Measurements from ENCODE around the gene SF1. TPM values are rescaled to one million over a fixed set of nuclear protein-coding genes. Genes with fewer than 3 reads are reported as not detected.

SF1 gene
- total and polyA plus RNA-seq, 4 donors = 76.2 to 213 (median 147) TPM

DNA sequence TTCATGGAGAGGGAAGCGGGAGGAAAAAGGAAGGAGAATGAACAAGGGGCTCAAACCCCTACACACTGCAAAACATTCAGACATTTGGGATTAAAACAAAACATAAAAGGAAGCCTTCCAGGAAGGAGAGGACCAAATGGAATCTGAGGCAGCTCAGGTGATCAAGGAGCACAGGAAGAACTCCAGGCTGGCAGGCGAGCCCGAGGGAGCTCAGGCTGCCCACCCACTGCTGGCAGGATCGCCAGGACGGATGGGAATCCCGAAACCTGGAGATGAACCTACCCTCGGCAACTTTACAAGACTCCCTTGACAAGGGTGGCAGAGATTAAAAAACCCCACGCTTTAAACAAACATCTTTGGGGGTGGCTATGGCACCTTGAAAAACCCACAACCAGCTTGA lies 13.6 kb downstream of the SF1 start:
- Histone ChIP-seq H3K36me3 (ENCODE audit: control insufficient read depth in 4 of 4, insufficient read depth in 4 of 4, low read length in 4 of 4) (peaks cover 50 to 72% (median 53%) of the 10 kb centered on the region in 4 donors), H3K4me3 (no peak overlapping the region), H3K9ac (ENCODE audit: insufficient read depth in 1 of 2, low read length in 2 of 2) (no peak overlapping the region), H3K4me1 (ENCODE audit: control insufficient read depth in 5 of 5, insufficient read depth in 5 of 5, low read length in 5 of 5) (peaks cover 0 to 11% (median 8%) of the 10 kb centered on the region in 5 donors), H3K27me3 (ENCODE audit: control insufficient read depth in 3 of 3, insufficient read depth in 3 of 3, low read length in 2 of 3) (no peaks in the 10 kb centered on the region), H3K9me3 (ENCODE audit: control insufficient read depth in 4 of 4, insufficient read depth in 3 of 4, low read length in 3 of 4) (no peaks in the 10 kb centered on the region), H3K27ac (ENCODE audit: low read depth in 1 of 2, low read length in 1 of 2) (peak overlapping the region in 1 of 2 donors; percentile 17)
- no peak for ATAC-seq (ENCODE audit: insufficient read depth, low FRiP score)
- no peak for DNase-seq
- WGBS, 2 donors = 88 to 91% methylated on average over 8 of the region's 8 CpGs
- TF ChIP-seq, protein P1, sequence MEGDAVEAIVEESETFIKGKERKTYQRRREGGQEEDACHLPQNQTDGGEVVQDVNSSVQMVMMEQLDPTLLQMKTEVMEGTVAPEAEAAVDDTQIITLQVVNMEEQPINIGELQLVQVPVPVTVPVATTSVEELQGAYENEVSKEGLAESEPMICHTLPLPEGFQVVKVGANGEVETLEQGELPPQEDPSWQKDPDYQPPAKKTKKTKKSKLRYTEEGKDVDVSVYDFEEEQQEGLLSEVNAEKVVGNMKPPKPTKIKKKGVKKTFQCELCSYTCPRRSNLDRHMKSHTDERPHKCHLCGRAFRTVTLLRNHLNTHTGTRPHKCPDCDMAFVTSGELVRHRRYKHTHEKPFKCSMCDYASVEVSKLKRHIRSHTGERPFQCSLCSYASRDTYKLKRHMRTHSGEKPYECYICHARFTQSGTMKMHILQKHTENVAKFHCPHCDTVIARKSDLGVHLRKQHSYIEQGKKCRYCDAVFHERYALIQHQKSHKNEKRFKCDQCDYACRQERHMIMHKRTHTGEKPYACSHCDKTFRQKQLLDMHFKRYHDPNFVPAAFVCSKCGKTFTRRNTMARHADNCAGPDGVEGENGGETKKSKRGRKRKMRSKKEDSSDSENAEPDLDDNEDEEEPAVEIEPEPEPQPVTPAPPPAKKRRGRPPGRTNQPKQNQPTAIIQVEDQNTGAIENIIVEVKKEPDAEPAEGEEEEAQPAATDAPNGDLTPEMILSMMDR (IDR thresholded peaks at IDR 0.05; ENCODE audit: control extremely low read depth, extremely low read depth) = no peak

DNA sequence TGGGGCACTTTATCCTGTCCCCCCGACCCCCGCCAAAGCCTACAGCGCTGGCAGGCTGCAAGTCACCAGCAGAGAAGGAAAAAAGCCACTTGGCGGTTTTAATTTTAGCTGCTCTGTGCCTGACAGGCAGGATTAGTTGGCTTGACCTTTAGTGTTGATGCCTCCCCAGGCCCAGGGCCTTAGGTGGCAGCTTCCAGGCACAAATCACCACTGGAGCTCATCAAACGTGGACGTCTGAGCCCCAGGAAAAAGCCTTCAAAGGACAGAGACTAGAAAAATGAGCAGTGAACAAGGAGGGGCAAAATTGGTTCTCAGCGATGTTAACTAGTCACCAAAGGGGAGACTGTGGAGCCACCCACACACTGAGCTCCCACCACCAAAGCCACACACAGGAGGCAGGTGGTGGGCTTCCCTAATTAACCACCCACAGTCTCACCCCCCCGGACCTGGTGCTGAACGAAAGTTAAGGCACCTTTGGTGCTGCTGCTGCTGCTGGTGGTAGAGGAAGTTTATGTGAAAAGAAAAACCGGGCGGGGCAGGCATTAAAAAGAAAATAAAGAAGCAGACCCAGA lies 14.2 kb downstream of the SF1 start:
- no peak for ATAC-seq (ENCODE audit: insufficient read depth, low FRiP score)
- Histone ChIP-seq H3K27me3 (ENCODE audit: control insufficient read depth in 3 of 3, insufficient read depth in 3 of 3, low read length in 2 of 3) (no peaks in the 10 kb centered on the region), H3K27ac (ENCODE audit: low read depth in 1 of 2, low read length in 1 of 2) (peak overlapping the region in 1 of 2 donors; percentile 57), H3K4me3 (no peak overlapping the region), H3K4me1 (ENCODE audit: control insufficient read depth in 5 of 5, insufficient read depth in 5 of 5, low read length in 5 of 5) (peaks cover 0 to 17% (median 8%) of the 10 kb centered on the region in 5 donors), H3K9me3 (ENCODE audit: control insufficient read depth in 4 of 4, insufficient read depth in 3 of 4, low read length in 3 of 4) (no peaks in the 10 kb centered on the region), H3K36me3 (ENCODE audit: control insufficient read depth in 4 of 4, insufficient read depth in 4 of 4, low read length in 4 of 4) (peaks cover 44 to 66% (median 47%) of the 10 kb centered on the region in 4 donors), H3K9ac (ENCODE audit: insufficient read depth in 1 of 2, low read length in 2 of 2) (no peak overlapping the region)
- no peak for DNase-seq
- WGBS, 2 donors = 50 to 64% methylated on average over 11 of the region's 11 CpGs
- TF ChIP-seq, protein P1 (IDR thresholded peaks at IDR 0.05; ENCODE audit: control extremely low read depth, extremely low read depth) = no peak

DNA sequence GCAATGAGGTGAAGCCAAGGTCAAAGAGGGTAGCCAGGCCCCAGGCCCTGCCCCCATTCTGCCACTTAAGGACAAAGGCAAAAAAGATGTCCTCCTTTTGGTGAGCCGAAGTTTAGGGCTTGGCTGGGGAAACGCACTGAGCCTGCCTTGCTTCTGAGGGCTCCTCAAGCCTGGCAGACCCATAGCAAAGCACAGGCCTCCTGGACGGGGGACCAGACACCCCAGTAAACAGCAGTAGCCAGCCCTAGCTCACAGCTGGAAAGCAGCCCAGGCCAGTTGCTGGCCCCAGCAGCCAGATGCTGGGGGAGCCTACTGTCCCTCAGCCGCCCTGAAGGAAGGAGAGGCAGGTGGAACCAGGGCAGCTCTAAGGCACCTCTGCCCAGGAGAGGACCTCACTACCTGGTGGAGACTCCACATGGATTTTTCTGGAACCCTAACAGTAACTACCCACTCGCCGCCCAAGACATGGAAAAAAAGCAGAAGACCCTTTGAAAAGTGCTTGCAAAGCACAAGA lies 14.8 kb downstream of the SF1 start:
- 79 to 82% methylated on average over 6 of the region's 6 CpGs for WGBS, 2 donors
- TF ChIP-seq, protein P1 (IDR thresholded peaks at IDR 0.05; ENCODE audit: control extremely low read depth, extremely low read depth) = no peak
- Histone ChIP-seq H3K4me3 (no peak overlapping the region), H3K36me3 (ENCODE audit: control insufficient read depth in 4 of 4, insufficient read depth in 4 of 4, low read length in 4 of 4) (peaks cover 39 to 61% (median 41%) of the 10 kb centered on the region in 4 donors), H3K9me3 (ENCODE audit: control insufficient read depth in 4 of 4, insufficient read depth in 3 of 4, low read length in 3 of 4) (no peaks in the 10 kb centered on the region), H3K27ac (ENCODE audit: low read depth in 1 of 2, low read length in 1 of 2) (peak overlapping the region; percentile 28 to 57), H3K9ac (ENCODE audit: insufficient read depth in 1 of 2, low read length in 2 of 2) (peak overlapping the region in 1 of 2 donors; percentile 13), H3K4me1 (ENCODE audit: control insufficient read depth in 5 of 5, insufficient read depth in 5 of 5, low read length in 5 of 5) (peaks cover 0 to 17% (median 8%) of the 10 kb centered on the region in 5 donors), H3K27me3 (ENCODE audit: control insufficient read depth in 3 of 3, insufficient read depth in 3 of 3, low read length in 2 of 3) (no peaks in the 10 kb centered on the region)
- DNase-seq = no peak
- no peak for ATAC-seq (ENCODE audit: insufficient read depth, low FRiP score)
